ENCODE measurements around the gene VN1R5.
"Not testable (repeated sequence)": the region's sequence is repeated elsewhere in the genome, so short reads cannot be mapped to it uniquely, and the experiment has no call there.

Gene VN1R5

DNA sequence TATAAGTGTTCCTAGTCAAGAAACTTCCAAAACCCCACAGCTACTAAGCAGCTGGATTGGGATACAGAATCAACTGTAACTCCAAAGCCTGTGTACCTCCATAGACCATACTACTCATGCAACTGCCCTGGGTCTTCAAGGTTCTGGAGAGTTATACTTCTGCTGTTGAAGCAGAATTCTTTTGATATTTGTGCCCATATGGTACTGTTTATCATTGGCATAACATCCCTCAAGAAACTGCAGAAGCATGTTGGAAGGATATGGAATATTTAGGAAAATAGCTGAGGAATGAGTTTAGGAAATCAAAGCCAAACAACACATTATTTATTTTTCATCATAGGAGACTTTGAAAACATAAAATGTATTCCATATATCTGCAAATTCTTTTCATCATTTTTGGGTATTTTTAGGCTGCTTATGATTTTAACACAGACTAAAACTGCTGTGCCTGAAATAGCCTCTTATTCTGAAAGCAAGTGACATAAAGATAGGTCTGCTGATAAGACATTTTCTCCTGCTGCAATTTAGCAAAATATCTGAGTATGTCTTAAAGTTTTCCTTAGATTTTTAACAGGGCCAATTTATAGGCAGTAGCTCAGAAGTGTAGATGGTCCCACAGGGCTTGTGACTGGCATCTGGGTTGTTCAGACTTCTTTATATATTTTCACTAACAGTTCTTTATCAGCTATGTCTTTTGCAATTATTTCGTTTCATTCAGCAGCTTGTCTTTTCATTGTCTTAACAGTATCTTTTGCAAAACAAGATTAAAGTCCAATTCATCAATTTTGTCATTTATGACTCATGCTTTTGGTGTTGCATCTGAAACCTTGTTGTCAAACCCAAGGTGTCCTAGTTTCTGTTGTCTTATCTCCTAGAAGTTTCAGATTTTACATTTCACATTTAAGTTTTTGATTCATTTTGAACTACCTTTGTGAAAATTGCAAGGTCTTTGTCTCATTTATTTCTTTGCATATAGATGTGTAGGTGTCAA, 43.0 kb upstream of the VN1R5 start:
- Histone ChIP-seq H3K4me3 (ENCODE audit: low read length) (no peak overlapping the region), H2BK15ac (replicated peaks; ENCODE audit: low read depth) (no peak overlapping the region), H3K79me1 (ENCODE audit: low read length) (peaks cover 9% of the 10 kb centered on the region), H3K23ac (ENCODE audit: low read length) (no peak overlapping the region), H4K8ac (ENCODE audit: low read depth, low read length) (no peak overlapping the region), H3K4ac (ENCODE audit: low read depth, low read length) (no peak overlapping the region), H3K79me2 (ENCODE audit: control insufficient read depth, insufficient read depth, low read length) (peaks cover 15% of the 10 kb centered on the region), H2BK120ac (ENCODE audit: low read depth, low read length) (no peak overlapping the region), H3K4me1 (ENCODE audit: control insufficient read depth, low read depth, low read length) (peaks cover 8% of the 10 kb centered on the region), H3K27me3 (ENCODE audit: insufficient read depth, low read length, poor library complexity) (no peaks in the 10 kb centered on the region), H3K56ac (ENCODE audit: low read length) (no peak overlapping the region), H3K18ac (ENCODE audit: low read length) (no peak overlapping the region), H4K5ac (ENCODE audit: low read length) (no peak overlapping the region), H3K4me2 (ENCODE audit: low read length) (no peak overlapping the region), H3K27ac (ENCODE audit: low read depth, low read length) (no peak overlapping the region), H3K9ac (ENCODE audit: low read length) (no peak overlapping the region), H2BK5ac (ENCODE audit: low read length) (no peak overlapping the region), H2AK5ac (ENCODE audit: low read length) (no peak overlapping the region), H3K36me3 (ENCODE audit: control insufficient read depth, insufficient read depth, low read length) (no peaks in the 10 kb centered on the region)
- no peak for DNase-seq
- no CpG with 5 or more reads among the region's 1 CpG for WGBS (ENCODE audit: extremely low coverage, insufficient coverage, low lambda C conversion rate)

DNA sequence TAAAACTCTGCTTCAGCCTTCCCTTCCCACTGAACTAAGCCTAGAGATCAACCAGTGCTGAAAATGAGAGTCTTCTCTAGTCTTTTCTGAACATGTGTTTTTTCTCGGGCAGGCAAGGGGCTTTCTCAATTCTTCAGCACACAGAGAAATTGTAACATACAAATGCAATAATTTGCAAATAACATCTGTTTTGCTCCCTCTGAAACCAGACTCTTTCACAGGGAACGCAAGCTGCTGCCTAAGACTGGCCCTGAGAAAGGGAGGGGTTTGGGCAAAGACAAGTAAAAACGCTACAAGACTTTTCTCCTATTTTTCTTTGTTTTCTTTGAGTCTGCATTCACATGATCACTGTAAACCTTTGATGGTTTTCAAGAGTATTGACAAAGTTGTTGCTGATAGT, 39.6 kb upstream of the VN1R5 start:
- Histone ChIP-seq H2AK5ac (ENCODE audit: low read length) (no peak overlapping the region), H3K18ac (ENCODE audit: low read length) (no peak overlapping the region), H2BK15ac (replicated peaks; ENCODE audit: low read depth) (no peak overlapping the region), H3K79me2 (ENCODE audit: control insufficient read depth, insufficient read depth, low read length) (no peaks in the 10 kb centered on the region), H3K56ac (ENCODE audit: low read length) (no peak overlapping the region), H3K4me2 (ENCODE audit: low read length) (no peak overlapping the region), H2BK5ac (ENCODE audit: low read length) (no peak overlapping the region), H4K8ac (ENCODE audit: low read depth, low read length) (no peak overlapping the region), H3K27me3 (ENCODE audit: insufficient read depth, low read length, poor library complexity) (no peaks in the 10 kb centered on the region), H3K79me1 (ENCODE audit: low read length) (no peaks in the 10 kb centered on the region), H3K4me1 (ENCODE audit: control insufficient read depth, low read depth, low read length) (no peaks in the 10 kb centered on the region), H3K36me3 (ENCODE audit: control insufficient read depth, insufficient read depth, low read length) (no peaks in the 10 kb centered on the region), H3K23ac (ENCODE audit: low read length) (no peak overlapping the region), H3K4me3 (ENCODE audit: low read length) (no peak overlapping the region), H3K27ac (ENCODE audit: low read depth, low read length) (no peak overlapping the region), H3K9ac (ENCODE audit: low read length) (no peak overlapping the region), H2BK120ac (ENCODE audit: low read depth, low read length) (no peak overlapping the region), H4K5ac (ENCODE audit: low read length) (no peak overlapping the region), H3K4ac (ENCODE audit: low read depth, low read length) (no peak overlapping the region)
- DNase-seq = no peak
- WGBS (ENCODE audit: extremely low coverage, insufficient coverage, low lambda C conversion rate) = no CpG with 5 or more reads among the region's 3 CpGs

DNA sequence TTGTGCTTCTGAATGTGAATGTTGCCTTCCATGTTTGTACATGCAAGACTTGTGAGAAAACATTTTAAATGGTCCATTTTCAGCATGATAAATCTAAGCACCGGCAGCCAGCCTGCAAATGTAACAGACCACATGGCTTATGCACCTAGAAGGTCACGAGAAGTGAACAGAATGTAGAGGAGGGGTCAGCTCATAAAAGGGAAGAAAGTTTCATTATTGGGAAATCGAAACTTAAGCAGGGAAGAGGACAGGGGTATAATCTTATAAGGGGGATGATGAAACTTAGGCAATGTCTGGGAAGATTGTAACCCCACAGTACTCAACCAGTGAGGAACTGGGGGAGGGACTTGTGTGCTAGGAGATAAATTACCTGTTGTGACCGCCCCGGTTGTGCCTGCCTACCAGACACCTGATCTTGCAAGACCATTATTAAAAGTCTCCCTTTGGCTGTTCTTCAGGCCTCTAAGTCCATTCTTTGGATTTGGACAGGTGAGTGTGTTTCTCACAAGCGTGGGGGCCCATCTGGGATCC, 37.7 kb upstream of the VN1R5 start:
- Histone ChIP-seq H2AK5ac (ENCODE audit: low read length) (no peak overlapping the region), H3K23ac (ENCODE audit: low read length) (no peak overlapping the region), H3K79me1 (ENCODE audit: low read length) (no peaks in the 10 kb centered on the region), H3K18ac (ENCODE audit: low read length) (no peak overlapping the region), H3K27ac (ENCODE audit: low read depth, low read length) (no peak overlapping the region), H2BK120ac (ENCODE audit: low read depth, low read length) (no peak overlapping the region), H3K27me3 (ENCODE audit: insufficient read depth, low read length, poor library complexity) (no peaks in the 10 kb centered on the region), H3K4me3 (ENCODE audit: low read length) (no peak overlapping the region), H3K4ac (ENCODE audit: low read depth, low read length) (no peak overlapping the region), H3K9ac (ENCODE audit: low read length) (no peak overlapping the region), H4K5ac (ENCODE audit: low read length) (no peak overlapping the region), H3K4me1 (ENCODE audit: control insufficient read depth, low read depth, low read length) (no peaks in the 10 kb centered on the region), H3K4me2 (ENCODE audit: low read length) (no peak overlapping the region), H4K8ac (ENCODE audit: low read depth, low read length) (no peak overlapping the region), H3K56ac (ENCODE audit: low read length) (no peak overlapping the region), H3K79me2 (ENCODE audit: control insufficient read depth, insufficient read depth, low read length) (no peaks in the 10 kb centered on the region), H2BK5ac (ENCODE audit: low read length) (no peak overlapping the region), H2BK15ac (replicated peaks; ENCODE audit: low read depth) (no peak overlapping the region), H3K36me3 (ENCODE audit: control insufficient read depth, insufficient read depth, low read length) (no peaks in the 10 kb centered on the region)
- DNase-seq = no peak
- WGBS (ENCODE audit: extremely low coverage, insufficient coverage, low lambda C conversion rate) = no CpG with 5 or more reads among the region's 6 CpGs

DNA sequence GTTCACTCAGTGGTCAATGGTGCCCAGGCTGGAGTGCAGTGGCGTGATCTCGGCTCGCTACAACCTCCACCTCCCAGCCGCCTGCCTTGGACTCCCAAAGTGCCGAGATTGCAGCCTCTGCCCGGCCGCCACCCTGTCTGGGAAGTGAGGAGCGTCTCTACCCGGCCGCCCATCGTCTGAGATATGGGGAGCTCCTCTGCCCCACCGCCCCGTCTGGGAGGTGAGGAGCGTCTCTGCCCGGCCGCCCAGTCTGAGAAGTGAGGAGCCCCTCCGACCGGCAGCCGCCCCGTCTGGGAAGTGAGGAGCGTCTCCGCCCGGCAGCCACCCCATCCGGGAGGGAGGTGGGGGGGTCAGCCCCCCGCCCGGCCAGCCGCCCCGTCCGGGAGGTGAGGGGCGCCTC, 35.6 kb upstream of the VN1R5 start:
- H3K9ac ChIP-seq (ENCODE audit: low read length) = not testable (repeated sequence)

DNA sequence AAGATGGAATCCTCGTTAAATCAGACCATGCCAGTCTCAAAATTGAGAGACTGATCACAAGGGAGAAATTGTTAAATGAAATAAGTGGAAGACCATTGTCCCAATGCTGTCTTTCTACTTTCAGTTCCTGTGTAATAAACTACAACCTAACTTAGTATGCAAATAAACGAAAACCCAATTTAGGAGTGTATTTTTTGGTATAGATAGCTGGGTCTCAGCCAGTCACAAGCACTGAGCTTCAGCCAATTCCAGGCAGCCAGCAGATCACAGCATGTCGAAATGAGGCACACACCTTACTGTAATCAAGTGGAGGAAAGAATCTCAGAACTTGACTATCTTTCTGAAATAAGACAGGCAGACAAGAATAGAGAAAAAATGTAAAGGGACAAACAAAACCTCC, 33.0 kb upstream of the VN1R5 start:
- Histone ChIP-seq H3K79me2 (ENCODE audit: control insufficient read depth, insufficient read depth, low read length) (no peaks in the 10 kb centered on the region), H3K23ac (ENCODE audit: low read length) (no peak overlapping the region), H3K4me3 (ENCODE audit: low read length) (no peak overlapping the region), H4K8ac (ENCODE audit: low read depth, low read length) (no peak overlapping the region), H3K36me3 (ENCODE audit: control insufficient read depth, insufficient read depth, low read length) (no peaks in the 10 kb centered on the region), H3K18ac (ENCODE audit: low read length) (no peak overlapping the region), H3K9ac (ENCODE audit: low read length) (no peak overlapping the region), H3K79me1 (ENCODE audit: low read length) (no peaks in the 10 kb centered on the region), H3K27ac (ENCODE audit: low read depth, low read length) (no peak overlapping the region), H3K56ac (ENCODE audit: low read length) (no peak overlapping the region), H3K4me1 (ENCODE audit: control insufficient read depth, low read depth, low read length) (no peaks in the 10 kb centered on the region), H2BK5ac (ENCODE audit: low read length) (no peak overlapping the region), H2BK120ac (ENCODE audit: low read depth, low read length) (no peak overlapping the region), H3K4ac (ENCODE audit: low read depth, low read length) (no peak overlapping the region), H4K5ac (ENCODE audit: low read length) (no peak overlapping the region), H2BK15ac (replicated peaks; ENCODE audit: low read depth) (no peak overlapping the region), H3K27me3 (ENCODE audit: insufficient read depth, low read length, poor library complexity) (no peaks in the 10 kb centered on the region), H3K4me2 (ENCODE audit: low read length) (no peak overlapping the region), H2AK5ac (ENCODE audit: low read length) (no peak overlapping the region)
- no CpG with 5 or more reads among the region's 3 CpGs for WGBS (ENCODE audit: extremely low coverage, insufficient coverage, low lambda C conversion rate)
- DNase-seq = no peak

More for the DNA sequence above, 35.6 kb upstream of the VN1R5 start:
- H3K23ac ChIP-seq (ENCODE audit: low read length); H4K8ac ChIP-seq (ENCODE audit: low read depth, low read length); H3K4me3 ChIP-seq (ENCODE audit: low read length); H3K4ac ChIP-seq (ENCODE audit: low read depth, low read length); H3K27ac ChIP-seq (ENCODE audit: low read depth, low read length); H2AK5ac ChIP-seq (ENCODE audit: low read length); H3K56ac ChIP-seq (ENCODE audit: low read length); H2BK5ac ChIP-seq (ENCODE audit: low read length); H3K79me1 ChIP-seq (ENCODE audit: low read length); H2BK120ac ChIP-seq (ENCODE audit: low read depth, low read length); H3K18ac ChIP-seq (ENCODE audit: low read length); H3K36me3 ChIP-seq (ENCODE audit: control insufficient read depth, insufficient read depth, low read length); DNase-seq; H3K4me2 ChIP-seq (ENCODE audit: low read length); H2BK15ac ChIP-seq (replicated peaks; ENCODE audit: low read depth); H3K79me2 ChIP-seq (ENCODE audit: control insufficient read depth, insufficient read depth, low read length); H3K27me3 ChIP-seq (ENCODE audit: insufficient read depth, low read length, poor library complexity); H4K5ac ChIP-seq (ENCODE audit: low read length); H3K4me1 ChIP-seq (ENCODE audit: control insufficient read depth, low read depth, low read length): not testable (repeated sequence)
- no CpG with 5 or more reads among the region's 30 CpGs for WGBS (ENCODE audit: extremely low coverage, insufficient coverage, low lambda C conversion rate)

All from mesendoderm (in vitro differentiated cells).